GM12878 (cell line): ENCODE results near the gene CREB3L4. TPM values are rescaled to one million over a fixed set of nuclear protein-coding genes. Genes with fewer than 3 reads are reported as not detected.

Experiments used
- ATAC-seq: fragments of 200-7000 bp; cut with Tn5 transposase; 3 replicates; pipeline ENCODE4 v1.9.1; 2020; ENCODE audit warnings: mild to moderate bottlenecking, moderate library complexity
- BruUV-seq: library from RNA; stranded (reverse); fragments of 400-500 nt; replicated peaks from 2 replicates; lab custom pipeline; 2021; lab: Mats Ljungman, UMichigan
- CTCF ChIA-PET: fragments of 300-600 bp; sonication (Branson Sonifier 250); formaldehyde crosslinking; extraction: SDS; loops from one replicate; lab custom pipeline; 2021; ENCODE audit warnings: inconsistent platforms; lab: Yijun Ruan, JAX
- POLR2A ChIA-PET: fragments of 350-600 bp; formaldehyde crosslinking; extraction: SDS; loops from one replicate; lab custom pipeline; 2021; ENCODE audit warnings: inconsistent platforms; lab: Charles Lee
- RAD21 ChIA-PET: fragments of 300-600 bp; sonication (Branson Sonifier 250); formaldehyde crosslinking; loops from one replicate; lab custom pipeline; 2023; ENCODE audit warnings: antibody characterized with exemption; ENCODE audit not compliant: unreplicated experiment; lab: Charles Lee
- SMC1A ChIA-PET: fragments of 300-600 bp; sonication (Branson Sonifier 250); formaldehyde crosslinking; loops from one replicate; lab custom pipeline; 2023; ENCODE audit not compliant: unreplicated experiment, uncharacterized antibody; lab: Charles Lee
- DNase-seq: peaks from one replicate; pipeline ENCODE4 v3.0.0-alpha.2; 2011; ENCODE audit warnings: low read depth, low spot score
- FAIRE-seq: peaks from 3 replicates; lab custom pipeline; 2011; peaks lifted over from hg19 to GRCh38; lab: Jason Lieb, UNC
- H2AFZ ChIP-seq: 2 replicates; pipeline ENCODE4 v1.6.0; 2011; ENCODE audit warnings: low read depth, low read length, control low read depth; ENCODE audit not compliant: control insufficient read depth
- H3K27ac ChIP-seq: 2 replicates; pipeline ENCODE4 v1.5.1; 2011; ENCODE audit warnings: control low read depth; ENCODE audit not compliant: control insufficient read depth, insufficient read depth
- H3K27me3 ChIP-seq, 2 experiments: replicated peaks in 1 of 2; 2 replicates each; pipeline versions ENCODE4 v1.6.0 to v1.6.1; 2011; ENCODE audit warnings: low read length in 1 of 2; ENCODE audit not compliant: control insufficient read depth in 2 of 2, insufficient read depth in 2 of 2
- H3K36me3 ChIP-seq, 2 experiments: 2 replicates each; pipeline ENCODE4 v1.5.1; 2011; ENCODE audit warnings: low read length in 1 of 2; ENCODE audit not compliant: control insufficient read depth in 2 of 2, insufficient read depth in 2 of 2
- H3K4me1 ChIP-seq: 2 replicates; pipeline ENCODE4 v1.6.1; 2011; ENCODE audit warnings: mild to moderate bottlenecking, low read length, moderate library complexity, mixed read lengths; ENCODE audit not compliant: control insufficient read depth, insufficient read depth
- H3K4me2 ChIP-seq: 2 replicates; pipeline ENCODE4 v1.6.0; 2011; ENCODE audit warnings: control low read depth; ENCODE audit not compliant: control insufficient read depth, insufficient read depth
- H3K4me3 ChIP-seq: fragments of 200-600 bp; sonication (generic); 2 replicates; pipeline ENCODE4 v1.5.1; 2016
- H3K79me2 ChIP-seq: 2 replicates; pipeline ENCODE4 v1.6.0; 2011; ENCODE audit warnings: low read length; ENCODE audit not compliant: control insufficient read depth, insufficient read depth
- H3K9ac ChIP-seq: 2 replicates; pipeline ENCODE4 v1.8.0; 2011; ENCODE audit warnings: low read length, control low read depth, mixed read lengths; ENCODE audit not compliant: control insufficient read depth, insufficient read depth
- H3K9me3 ChIP-seq: replicated peaks from 3 replicates; pipeline ENCODE4 v1.5.1; 2011; ENCODE audit warnings: mild to moderate bottlenecking, low read length; ENCODE audit not compliant: control insufficient read depth, insufficient read depth
- H4K20me1 ChIP-seq: 2 replicates; pipeline ENCODE4 v1.6.0; 2011; ENCODE audit not compliant: control insufficient read depth, insufficient read depth
- MXI1 ChIP-seq: fragments of 150-350 bp; IDR thresholded peaks from 2 replicates; pipeline ENCODE4 v1.6.1; 2011; ENCODE audit warnings: low read depth, mild to moderate bottlenecking, inconsistent platforms, low read length, improper control_type of control experiment
- PAX5 ChIP-seq: IDR thresholded peaks from 2 replicates; pipeline ENCODE4 v1.6.1; 2011; ENCODE audit warnings: low read depth, low read length, borderline replicate concordance
- WGBS: methylation state at CpG from one replicate; pipeline ENCODE4 v1.1.6; 2016; ENCODE audit warnings: low lambda C conversion rate; ENCODE audit not compliant: insufficient replicate concordance, insufficient coverage; ENCODE audit errors: missing lambda C conversion rate; 5-methylcytosine and 5-hydroxymethylcytosine counted together
- in situ Hi-C: fragments of 300-500 bp; cut with MboI; formaldehyde crosslinking; loops from 9 replicates; pipeline ENCODE4 v1.14.3; 2018; ENCODE audit warnings: mixed read lengths
- intact Hi-C: fragments of 100-400 bp; cut with micrococcal nuclease; formaldehyde crosslinking; loops from one replicate; pipeline ENCODE4 v1.14.2; 2022; ENCODE audit not compliant: unreplicated experiment
- polyA plus RNA-seq, 11 experiments: library from polyadenylated mRNA; depleted of rRNA in 4 of 11; unstranded in 6 of 11; stranded (reverse) in 5 of 11; fragments of >200 nt; fragmentation: Nextera tagmentation in 4 of 11; fragmentation: Illumina TruSeq in 1 of 11; extraction: Ambion mirVana in 4 of 11; extraction: Trizol in 1 of 11; gene quantifications; 1 replicate in 1 of 11; 2 replicates in 10 of 11; pipeline versions ENCODE4 v1.2.1 to v1.2.3, GENCODE V29; 2011 to 2016; ENCODE audit warnings: inconsistent platforms in 2 of 11, missing spikeins in 2 of 11, low read depth in 1 of 11
- total RNA-seq, 4 experiments: library from RNA; depleted of rRNA in 3 of 4; stranded (reverse); fragments of >200 nt in 3 of 4; fragmentation: Illumina TruSeq in 1 of 4; extraction: Trizol in 1 of 4; gene quantifications; 2 replicates each; pipeline versions ENCODE4 v1.2.1 to v1.2.3, GENCODE V29; 2013 to 2021

Gene CREB3L4
- total and polyA plus RNA-seq, 10 of the 15 experiments (the other 5 are each of a cell fraction or from before 2014, with no cell fraction given), result 9.7 to 14.0 (median 12.1) TPM

DNA sequence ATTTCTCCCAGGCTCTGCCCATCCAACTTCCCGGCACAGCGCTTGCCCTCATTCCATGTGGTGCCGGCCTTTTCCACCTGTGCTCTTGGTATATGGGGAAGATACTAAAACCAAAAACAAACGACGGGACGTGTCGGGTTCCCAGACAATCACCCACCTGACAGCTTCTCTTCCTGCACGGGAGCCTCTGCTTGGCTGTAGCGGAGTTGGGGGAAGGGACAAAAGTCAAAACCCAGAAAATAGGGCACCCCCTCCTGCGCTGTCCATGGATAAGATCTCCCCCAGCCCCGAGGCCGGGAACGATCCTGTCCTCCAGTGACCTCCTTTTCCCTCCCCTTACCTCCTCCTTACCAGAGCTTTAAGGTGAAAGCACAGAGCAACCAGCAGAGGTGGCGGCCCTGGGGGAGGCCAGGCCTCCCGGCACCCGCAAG lies 9.1 kb downstream of the CREB3L4 start:
- Histone ChIP-seq H3K9ac (peak overlapping the region; percentile 88), H3K36me3 (peaks cover 8 to 16% of the 10 kb centered on the region in 2 experiments), H3K79me2 (peaks cover 22% of the 10 kb centered on the region), H3K4me1 (peaks cover 8% of the 10 kb centered on the region), H3K27ac (peak overlapping the region; percentile 86), H2AFZ (peak overlapping the region; percentile 44), H4K20me1 (no peaks in the 10 kb centered on the region), H3K4me2 (peak overlapping the region; percentile 91), H3K27me3 (no peaks in the 10 kb centered on the region), H3K4me3 (peak overlapping the region; percentile 87), H3K9me3 (no peaks in the 10 kb centered on the region)
- 0% methylated on average over 16 of the region's 16 CpGs for WGBS
- ATAC-seq (peak; percentile 20; the same call in 2 of the 3 replicates), DNase-seq (no peak), FAIRE-seq (no peak)
- POLR2A ChIA-PET, result interaction anchor here (0.7 to 5.3 kb wide), 11 partner anchors 10 to 181 kb away, joined by 3 to 132 read pairs (median 11); partner anchors contain the start of genes CREB3L4, CRTC2, DENND4B and GATAD2B
- no TSS peak for BruUV-seq
- CTCF ChIA-PET, result interaction anchor here (1.0 to 6.6 kb wide), 10 partner anchors 10 to 466 kb away, joined by 3 to 62 read pairs (median 5); partner anchors contain the start of genes CREB3L4, RAB13, RPS27 and SLC39A1
- SMC1A ChIA-PET, result interaction anchor here (0.9 to 5.0 kb wide), 9 partner anchors 10 to 187 kb away, joined by 3 to 82 read pairs (median 4); partner anchors contain the start of genes CREB3L4, DENND4B, RAB13 and RPS27
- in situ Hi-C loops, result no loop called here
- RAD21 ChIA-PET, result interaction anchor here (1.0 to 4.0 kb wide), 10 partner anchors 10 to 343 kb away, joined by 3 to 42 read pairs (median 5); partner anchors contain the start of genes CHTOP, CREB3L4, DENND4B and GATAD2B
- no peak for TF ChIP-seq PAX5
- peak; percentile 27; the same call in 1 of the 2 replicates for TF ChIP-seq MXI1
- intact Hi-C loops, result no loop called here
